IPS-20b (cell line): ENCODE data around the gene BTF3L4.

Source experiments
- H3K27ac ChIP-seq: one replicate; pipeline ENCODE4 v1.5.1; 2013; ENCODE audit warnings: low read length
- H3K27me3 ChIP-seq: 2 replicates; pipeline ENCODE4 v1.6.1; 2013; ENCODE audit warnings: mild to moderate bottlenecking, low read length, inconsistent platforms; ENCODE audit not compliant: insufficient read depth
- H3K36me3 ChIP-seq: 2 replicates; pipeline ENCODE4 v1.6.1; 2013; ENCODE audit warnings: low read depth, mild to moderate bottlenecking, inconsistent platforms, low read length, moderate library complexity; ENCODE audit not compliant: insufficient read depth
- H3K4me1 ChIP-seq: 2 replicates; pipeline ENCODE4 v1.6.1; 2013; ENCODE audit warnings: mild to moderate bottlenecking, control low read depth, inconsistent platforms, low read length, moderate library complexity; ENCODE audit not compliant: insufficient read depth
- H3K4me3 ChIP-seq: 2 replicates; pipeline ENCODE4 v1.5.1; 2013; ENCODE audit warnings: mild to moderate bottlenecking, low read length, inconsistent platforms
- H3K9ac ChIP-seq: 2 replicates; pipeline ENCODE4 v1.6.1; 2013; ENCODE audit warnings: low read depth, mild to moderate bottlenecking, inconsistent platforms, low read length, moderate library complexity
- H3K9me3 ChIP-seq: 2 replicates; pipeline ENCODE4 v1.6.1; 2013; ENCODE audit warnings: mild to moderate bottlenecking, low read depth, low read length, inconsistent platforms; ENCODE audit not compliant: insufficient read depth

Gene BTF3L4

DNA sequence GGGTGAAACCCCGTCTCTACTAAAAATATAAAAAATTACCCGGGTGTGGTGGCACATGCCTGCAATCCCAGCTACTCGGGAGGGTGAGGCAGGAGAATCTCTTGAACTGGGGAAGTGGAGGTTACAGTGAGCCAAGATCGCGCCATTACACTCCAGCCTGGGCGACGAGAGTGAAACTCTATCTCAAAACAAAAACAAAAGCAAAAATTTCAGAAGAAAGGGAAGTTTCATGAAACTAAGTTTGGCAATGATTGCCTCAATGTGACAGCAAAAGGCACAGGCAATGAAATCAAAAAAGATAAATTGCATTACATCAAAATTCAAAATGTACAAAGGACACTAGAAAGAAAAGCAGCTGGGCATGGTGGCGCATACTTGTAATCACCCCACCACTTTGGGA lies 40.1 kb downstream of the BTF3L4 start:
- Histone ChIP-seq H3K4me1 (no peaks in the 10 kb centered on the region), H3K4me3 (no peak overlapping the region), H3K27me3 (no peaks in the 10 kb centered on the region), H3K9me3 (no peaks in the 10 kb centered on the region; the same call in 1 of the 2 replicates), H3K9ac (no peak overlapping the region), H3K36me3 (peaks cover 5% of the 10 kb centered on the region), H3K27ac (no peak overlapping the region)

DNA sequence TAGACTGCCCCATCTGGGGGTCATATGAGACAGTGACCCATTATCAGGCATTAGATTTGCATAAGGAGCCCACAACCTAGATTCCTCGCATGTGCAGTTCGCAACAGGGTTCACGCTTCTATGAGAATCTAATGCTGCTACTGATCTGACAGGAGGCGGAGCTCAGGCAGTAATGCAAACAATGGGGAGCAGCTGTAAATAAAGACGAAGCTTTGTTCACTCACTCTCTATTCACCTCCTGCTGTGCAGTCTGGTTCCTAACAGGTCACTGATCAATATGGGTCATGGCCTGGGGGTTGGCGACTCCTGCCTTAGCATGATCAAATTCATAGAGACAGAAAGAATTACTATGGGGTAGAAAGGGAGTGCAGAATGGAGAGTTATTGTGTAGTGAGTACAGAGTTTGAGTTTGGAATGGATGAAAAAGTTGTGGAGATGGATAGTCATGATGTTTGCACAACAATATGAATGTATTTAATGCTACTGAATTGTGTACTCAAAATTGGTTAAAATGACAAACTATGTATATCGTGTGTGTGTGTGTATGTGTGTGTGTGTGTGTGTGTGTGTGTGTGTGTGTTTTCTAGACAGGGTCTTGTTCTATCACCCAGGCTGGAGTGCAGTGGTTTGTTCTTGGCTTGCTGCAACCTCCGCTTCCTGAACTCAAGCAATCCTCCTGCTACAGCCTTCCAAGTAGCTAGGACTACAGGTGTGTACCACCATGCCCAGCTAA lies 42.2 kb downstream of the BTF3L4 start:
- Histone ChIP-seq H3K4me3 (no peak overlapping the region), H3K36me3 (no peaks in the 10 kb centered on the region), H3K9ac (no peak overlapping the region), H3K4me1 (no peaks in the 10 kb centered on the region), H3K9me3 (no peaks in the 10 kb centered on the region), H3K27me3 (no peaks in the 10 kb centered on the region), H3K27ac (no peak overlapping the region)

DNA sequence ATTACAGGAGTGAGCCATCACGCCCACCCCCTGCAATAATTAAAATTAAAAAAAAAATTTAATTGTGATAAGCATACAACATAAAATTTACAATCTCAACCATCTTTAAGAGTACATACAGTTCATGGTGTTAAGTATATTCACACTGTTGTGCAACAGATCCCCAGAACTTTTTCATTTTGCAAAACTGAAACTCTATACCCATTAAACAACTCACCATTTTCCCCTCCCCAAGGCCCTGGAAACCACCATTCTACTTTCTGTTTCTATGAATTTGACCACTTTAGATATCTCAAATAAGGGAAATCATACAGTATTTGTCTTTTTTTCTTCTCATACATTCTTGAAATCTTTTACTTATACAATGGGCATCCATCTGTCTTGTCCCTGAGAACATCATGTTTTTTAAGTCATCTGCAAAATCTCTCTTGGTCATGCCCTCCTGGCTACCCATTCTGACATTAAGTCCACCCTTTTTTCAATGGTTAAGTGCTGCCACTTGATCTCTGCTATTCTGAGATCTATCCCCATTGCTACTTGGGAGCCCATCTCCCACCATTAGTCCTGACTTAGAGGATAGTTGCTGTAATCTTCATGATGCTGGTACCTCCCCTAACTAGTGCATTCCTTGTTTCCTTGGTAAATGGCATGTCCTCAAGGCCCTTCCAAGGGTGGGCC lies 46.4 kb downstream of the BTF3L4 start:
- H3K36me3 ChIP-seq, result no peaks in the 10 kb centered on the region
- H3K4me3 ChIP-seq, result no peak overlapping the region
- no peaks in the 10 kb centered on the region for H3K4me1 ChIP-seq
- H3K27me3 ChIP-seq, result no peaks in the 10 kb centered on the region
- no peak overlapping the region for H3K9ac ChIP-seq
- no peaks in the 10 kb centered on the region for H3K9me3 ChIP-seq
- H3K27ac ChIP-seq, result no peak overlapping the region

DNA sequence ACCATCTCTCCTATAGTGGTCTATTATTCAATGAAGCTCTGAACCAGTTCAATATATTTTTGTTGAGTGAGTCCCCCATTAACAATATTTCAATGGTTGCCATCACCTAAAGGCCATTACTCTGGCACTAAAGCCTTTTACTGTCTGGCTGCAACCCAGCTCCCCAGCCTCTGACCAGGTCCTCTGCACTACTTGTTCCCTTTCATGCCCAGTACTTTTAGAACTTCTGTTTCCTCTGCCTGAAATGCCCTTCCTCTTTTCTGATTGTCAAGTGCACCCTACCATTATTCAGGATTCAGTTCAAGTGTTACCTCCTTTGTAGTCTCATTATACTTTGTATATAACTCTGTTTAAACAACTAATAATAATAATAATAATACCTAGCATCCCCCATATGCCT lies 55.4 kb downstream of the BTF3L4 start:
- H3K4me3 ChIP-seq, result no peak overlapping the region
- H3K27me3 ChIP-seq, result no peaks in the 10 kb centered on the region
- H3K27ac ChIP-seq, result no peak overlapping the region
- H3K9me3 ChIP-seq, result no peaks in the 10 kb centered on the region
- H3K9ac ChIP-seq, result no peak overlapping the region
- H3K36me3 ChIP-seq, result no peaks in the 10 kb centered on the region
- H3K4me1 ChIP-seq, result no peaks in the 10 kb centered on the region

DNA sequence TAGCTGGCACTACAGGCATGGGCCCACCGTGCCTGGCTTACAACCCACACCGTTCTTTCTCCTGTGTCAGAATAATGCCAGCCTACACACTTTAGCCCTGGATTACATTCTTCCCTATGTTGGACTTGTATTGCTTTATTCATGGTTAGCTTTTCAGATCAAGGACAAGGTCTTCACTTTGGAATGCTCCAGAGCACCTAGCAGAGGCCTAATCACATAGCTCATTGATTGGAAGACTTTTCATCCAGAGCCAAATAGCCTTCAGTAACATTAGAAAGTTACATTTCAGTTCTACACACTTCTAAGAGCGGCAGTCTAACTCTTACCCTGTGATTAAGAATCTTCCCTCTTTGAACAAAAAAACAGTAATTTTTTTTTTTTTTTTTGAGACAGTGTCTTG lies 56.4 kb downstream of the BTF3L4 start:
- Histone ChIP-seq H3K27me3 (no peaks in the 10 kb centered on the region), H3K9ac (no peak overlapping the region), H3K36me3 (no peaks in the 10 kb centered on the region), H3K4me1 (no peaks in the 10 kb centered on the region), H3K27ac (no peak overlapping the region), H3K9me3 (no peaks in the 10 kb centered on the region), H3K4me3 (no peak overlapping the region)

DNA sequence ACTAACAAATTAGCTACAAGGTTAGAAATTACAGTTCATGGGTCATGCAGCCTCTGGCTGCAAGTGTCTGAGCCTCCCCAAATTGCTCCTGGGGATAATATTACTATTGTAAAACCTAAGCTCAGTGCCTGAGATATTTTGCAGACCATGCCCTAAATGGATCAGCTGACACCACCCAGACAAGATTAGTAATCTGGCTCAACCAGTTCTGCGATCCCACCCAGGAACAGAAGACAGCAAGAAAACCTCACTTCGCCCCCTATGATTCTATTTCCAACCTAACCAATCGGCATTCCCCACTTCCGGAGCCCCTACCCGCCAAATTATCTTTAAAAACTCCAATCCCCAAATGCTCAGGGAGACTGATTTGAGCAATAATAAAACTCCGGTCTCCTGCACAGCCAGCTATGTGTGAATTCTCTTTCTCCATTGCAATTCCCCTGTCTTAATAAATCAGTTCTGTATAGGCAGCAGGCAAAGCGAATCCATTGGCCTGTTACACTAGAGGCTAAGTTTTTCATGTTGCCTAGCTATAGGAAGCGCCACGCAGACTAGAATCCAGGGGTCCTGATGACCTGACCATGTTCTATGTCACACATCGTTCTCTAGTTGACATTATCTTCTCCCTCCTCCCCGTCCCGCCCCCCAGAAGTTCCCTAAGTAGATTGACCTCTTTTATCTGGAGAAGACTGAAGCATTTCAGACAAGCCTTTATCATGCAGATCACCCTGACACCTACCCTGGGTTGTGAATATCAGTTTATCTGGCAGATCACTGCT lies 63.4 kb downstream of the BTF3L4 start:
- Histone ChIP-seq H3K9ac (no peak overlapping the region), H3K9me3 (no peaks in the 10 kb centered on the region), H3K36me3 (no peaks in the 10 kb centered on the region), H3K27ac (no peak overlapping the region), H3K27me3 (no peaks in the 10 kb centered on the region), H3K4me3 (peak overlapping the region; percentile 28; the same call in 1 of the 2 replicates), H3K4me1 (peaks cover 3% of the 10 kb centered on the region; the same call in 1 of the 2 replicates)

DNA sequence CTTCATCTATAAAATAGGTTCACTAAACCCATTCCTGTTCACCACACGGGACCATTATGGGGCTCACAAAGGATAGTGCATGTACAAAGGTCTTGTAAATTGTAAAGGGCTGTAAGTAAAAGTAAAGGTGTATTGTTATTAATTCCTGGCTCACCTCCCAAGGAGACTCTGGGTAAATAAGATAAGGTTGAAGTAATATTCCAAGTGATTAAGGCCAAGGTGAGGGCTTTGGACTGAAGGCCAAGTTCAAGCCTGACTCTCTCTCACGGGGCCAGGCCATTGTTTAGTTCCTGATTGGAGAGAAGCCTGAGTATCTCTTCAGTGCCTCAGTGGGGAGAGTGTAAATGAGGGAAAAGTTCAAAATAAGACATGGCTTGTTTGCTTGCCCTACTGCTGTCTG lies 66.3 kb downstream of the BTF3L4 start:
- Histone ChIP-seq H3K9ac (no peak overlapping the region), H3K4me1 (peaks cover 3% of the 10 kb centered on the region; the same call in 1 of the 2 replicates), H3K4me3 (no peak overlapping the region), H3K36me3 (no peaks in the 10 kb centered on the region), H3K27me3 (0 out of 2 replicates have a peak, but pooled peaks cover 5% of the 10 kb centered on the region), H3K27ac (no peak overlapping the region), H3K9me3 (no peaks in the 10 kb centered on the region)

DNA sequence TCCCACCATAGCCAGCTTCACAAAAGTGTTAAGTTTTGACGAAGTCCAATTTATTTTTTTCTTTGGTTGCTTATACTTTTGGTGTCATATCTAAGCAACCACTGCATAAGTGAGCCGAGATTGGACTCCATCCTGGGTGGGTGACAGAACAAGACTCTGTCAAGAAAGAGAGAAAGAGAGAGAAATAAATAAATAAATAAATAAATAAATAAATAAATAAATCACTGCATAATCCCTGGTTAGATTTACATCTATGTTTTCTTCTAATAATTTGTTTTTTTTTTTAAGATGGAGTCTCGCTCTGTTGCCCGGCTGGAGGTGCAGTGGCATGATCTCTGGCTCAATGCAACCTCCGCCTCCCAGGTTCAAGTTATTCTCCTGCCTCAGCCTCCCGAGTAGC lies 67.5 kb downstream of the BTF3L4 start:
- peaks cover 3% of the 10 kb centered on the region; the same call in 1 of the 2 replicates for H3K4me1 ChIP-seq
- no peak overlapping the region for H3K9ac ChIP-seq
- no peaks in the 10 kb centered on the region for H3K9me3 ChIP-seq
- H3K27ac ChIP-seq, result no peak overlapping the region
- H3K27me3 ChIP-seq, result 0 out of 2 replicates have a peak, but pooled peaks cover 5% of the 10 kb centered on the region
- no peaks in the 10 kb centered on the region for H3K36me3 ChIP-seq
- no peak overlapping the region for H3K4me3 ChIP-seq

DNA sequence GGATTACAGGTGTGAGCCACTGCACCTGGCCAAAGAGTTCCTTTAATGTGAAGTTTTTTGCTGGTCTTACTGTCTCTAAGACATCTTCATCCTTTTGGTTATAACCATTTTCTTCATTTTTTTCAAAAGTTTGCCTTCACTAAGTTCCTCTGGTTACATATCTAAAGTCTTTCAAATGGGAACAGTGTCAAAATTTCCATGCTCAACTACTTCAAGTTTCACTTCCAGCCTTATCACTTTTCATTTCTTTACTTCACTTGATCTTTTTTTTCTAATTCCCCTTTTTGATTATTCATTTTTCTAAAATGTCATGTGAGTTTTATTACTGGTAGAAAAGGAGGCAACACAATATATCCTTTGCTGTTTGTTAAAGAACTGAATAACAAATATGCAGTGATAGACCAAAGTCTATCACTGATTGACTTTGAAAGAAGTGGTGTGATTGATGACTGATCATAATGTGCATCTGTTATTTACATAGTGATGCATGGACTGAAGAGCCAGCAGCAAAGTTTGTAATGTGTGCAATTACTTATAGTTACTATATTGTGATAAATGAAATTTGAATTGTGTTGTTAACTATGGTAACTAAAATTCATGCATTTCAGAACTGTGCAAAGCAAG lies 69.8 kb downstream of the BTF3L4 start:
- Histone ChIP-seq H3K27me3 (0 out of 2 replicates have a peak, but pooled peaks cover 5% of the 10 kb centered on the region), H3K4me1 (no peaks in the 10 kb centered on the region), H3K36me3 (no peaks in the 10 kb centered on the region), H3K4me3 (no peak overlapping the region), H3K27ac (no peak overlapping the region), H3K9me3 (no peaks in the 10 kb centered on the region), H3K9ac (no peak overlapping the region)

DNA sequence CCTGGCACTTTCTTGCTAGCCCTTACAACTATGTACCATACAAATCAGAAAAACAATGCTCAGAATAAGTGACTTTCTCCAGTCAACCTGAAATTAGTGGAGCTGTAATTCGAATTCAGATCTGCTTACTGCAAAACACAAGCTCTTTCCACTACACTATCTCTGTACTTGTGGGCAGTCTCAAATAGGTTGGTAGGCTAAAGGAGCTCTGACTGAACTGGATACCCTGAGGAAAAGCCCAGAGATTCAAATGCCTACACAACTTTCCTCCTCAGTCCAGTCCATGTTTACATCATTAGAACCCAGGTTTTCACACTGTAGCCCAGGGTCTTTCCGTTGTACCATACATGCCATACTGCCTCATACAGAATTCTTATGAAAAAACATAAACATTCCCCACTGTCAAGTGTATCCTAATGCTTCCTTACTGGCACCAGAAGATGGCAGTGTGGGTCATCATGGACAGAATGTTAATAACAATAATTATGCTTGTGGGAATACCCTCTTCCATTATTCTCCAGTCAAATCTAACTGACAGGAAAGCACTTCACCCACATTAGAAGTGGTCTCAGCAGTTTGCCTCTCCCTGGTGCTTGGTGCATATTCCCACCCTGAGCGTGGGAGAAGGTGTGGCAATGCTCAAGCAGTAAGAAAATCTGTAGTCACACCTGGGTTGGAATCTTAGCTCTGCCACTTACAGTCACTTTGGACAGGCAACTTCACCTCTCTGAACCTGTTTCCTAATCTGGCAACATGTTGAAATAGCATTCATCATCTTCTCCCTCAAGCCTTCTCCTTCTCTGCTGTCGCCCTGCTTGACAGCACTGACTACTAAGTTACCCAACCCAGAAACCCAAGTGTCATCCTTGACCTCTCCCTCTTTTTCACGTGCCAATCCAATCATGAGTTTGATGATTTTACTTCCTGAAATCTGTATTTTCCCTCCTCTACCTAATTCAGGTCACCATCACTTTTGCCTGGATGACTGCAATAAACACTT lies 71.4 kb downstream of the BTF3L4 start:
- 0 out of 2 replicates have a peak, but pooled peaks cover 5% of the 10 kb centered on the region for H3K27me3 ChIP-seq
- H3K4me3 ChIP-seq, result no peak overlapping the region
- H3K27ac ChIP-seq, result no peak overlapping the region
- no peak overlapping the region for H3K9ac ChIP-seq
- H3K9me3 ChIP-seq, result no peaks in the 10 kb centered on the region
- H3K36me3 ChIP-seq, result no peaks in the 10 kb centered on the region
- H3K4me1 ChIP-seq, result no peaks in the 10 kb centered on the region
